Mesendoderm (in vitro differentiated cells): Measurements from ENCODE around the gene SLC38A11.

Experiments used
- DNase-seq: peaks from one replicate; pipeline ENCODE4 v3.0.0; 2013
- H2AK5ac ChIP-seq: 2 replicates; pipeline ENCODE4 v1.6.1; 2013; ENCODE audit warnings: low read length, inconsistent platforms
- H2BK120ac ChIP-seq: 2 replicates; pipeline ENCODE4 v1.6.1; 2013; ENCODE audit warnings: low read depth, mild to moderate bottlenecking, low read length, moderate library complexity, mixed read lengths
- H2BK15ac ChIP-seq: replicated peaks from 2 replicates; pipeline ENCODE4 v1.6.1; 2013; ENCODE audit warnings: low read depth, mild to moderate bottlenecking, moderate library complexity
- H2BK5ac ChIP-seq: 2 replicates; pipeline ENCODE4 v1.6.1; 2013; ENCODE audit warnings: low read length, inconsistent platforms
- H3K18ac ChIP-seq: 2 replicates; pipeline ENCODE4 v1.6.1; 2013; ENCODE audit warnings: mild to moderate bottlenecking, low read length, mixed read lengths
- H3K23ac ChIP-seq: one replicate; pipeline ENCODE4 v1.6.1; 2013; ENCODE audit warnings: low read length
- H3K27ac ChIP-seq: 2 replicates; pipeline ENCODE4 v1.5.1; 2013; ENCODE audit warnings: low read depth, mild to moderate bottlenecking, inconsistent platforms, low read length, moderate library complexity
- H3K27me3 ChIP-seq: 2 replicates; pipeline ENCODE4 v1.6.1; 2013; ENCODE audit warnings: low read length, control low read depth, mild to moderate bottlenecking, inconsistent platforms; ENCODE audit not compliant: insufficient read depth, poor library complexity
- H3K36me3 ChIP-seq: 2 replicates; pipeline ENCODE4 v1.6.1; 2013; ENCODE audit warnings: low read length, inconsistent platforms; ENCODE audit not compliant: control insufficient read depth, insufficient read depth
- H3K4ac ChIP-seq: one replicate; pipeline ENCODE4 v1.6.1; 2013; ENCODE audit warnings: low read depth, mild to moderate bottlenecking, low read length, moderate library complexity
- H3K4me1 ChIP-seq: 2 replicates; pipeline ENCODE4 v1.6.1; 2013; ENCODE audit warnings: low read depth, low read length, inconsistent platforms; ENCODE audit not compliant: control insufficient read depth
- H3K4me2 ChIP-seq: 2 replicates; pipeline ENCODE4 v1.6.1; 2013; ENCODE audit warnings: low read length
- H3K4me3 ChIP-seq: 2 replicates; pipeline ENCODE4 v1.5.1; 2013; ENCODE audit warnings: mild to moderate bottlenecking, low read length
- H3K56ac ChIP-seq: one replicate; pipeline ENCODE4 v1.6.1; 2013; ENCODE audit warnings: low read length
- H3K79me1 ChIP-seq: 2 replicates; pipeline ENCODE4 v1.6.1; 2013; ENCODE audit warnings: low read length, inconsistent platforms
- H3K79me2 ChIP-seq: 2 replicates; pipeline ENCODE4 v1.6.1; 2013; ENCODE audit warnings: mild to moderate bottlenecking, low read length; ENCODE audit not compliant: control insufficient read depth, insufficient read depth
- H3K9ac ChIP-seq: 2 replicates; pipeline ENCODE4 v1.6.1; 2013; ENCODE audit warnings: low read length, inconsistent platforms
- H4K5ac ChIP-seq: one replicate; pipeline ENCODE4 v1.6.1; 2013; ENCODE audit warnings: low read length
- H4K8ac ChIP-seq: one replicate; pipeline ENCODE4 v1.6.1; 2013; ENCODE audit warnings: low read depth, mild to moderate bottlenecking, control low read depth, low read length, moderate library complexity
- WGBS: extraction: QIAGEN DNeasy Blood & Tissue Kit; methylation state at CpG from one replicate; pipeline ENCODE4 v1.1.7; 2013; ENCODE audit warnings: low lambda C conversion rate, missing lambda C conversion rate; ENCODE audit not compliant: insufficient coverage; ENCODE audit errors: extremely low coverage; 5-methylcytosine and 5-hydroxymethylcytosine counted together

SLC38A11 gene

GRCh38 chr2:164967361-164967760 is 12.0 kb upstream of the SLC38A11 start:
- no peak overlapping the region for H4K8ac ChIP-seq
- no peak overlapping the region for H2BK120ac ChIP-seq

GRCh38 chr2:164964700-164965099 is 9.4 kb upstream of the SLC38A11 start:
- H3K4me2 ChIP-seq, result no peak overlapping the region
- no peak overlapping the region for H2BK5ac ChIP-seq
- no peak overlapping the region for H3K9ac ChIP-seq
- no peak overlapping the region for H3K23ac ChIP-seq
- no peaks in the 10 kb centered on the region for H3K4me1 ChIP-seq
- no peak overlapping the region for H2BK15ac ChIP-seq
- H3K4me3 ChIP-seq, result no peak overlapping the region
- H4K5ac ChIP-seq, result no peak overlapping the region
- no peak overlapping the region for H3K27ac ChIP-seq
- H3K4ac ChIP-seq, result no peak overlapping the region
- no peaks in the 10 kb centered on the region for H3K27me3 ChIP-seq
- no peak overlapping the region for H3K56ac ChIP-seq
- no peak overlapping the region for H2BK120ac ChIP-seq
- H3K18ac ChIP-seq, result no peak overlapping the region
- WGBS, result no CpG with 5 or more reads among the region's 1 CpG
- H2AK5ac ChIP-seq, result no peak overlapping the region
- DNase-seq, result no peak
- no peak overlapping the region for H4K8ac ChIP-seq
- H3K79me1 ChIP-seq, result no peaks in the 10 kb centered on the region
- H3K79me2 ChIP-seq, result no peaks in the 10 kb centered on the region
- no peaks in the 10 kb centered on the region for H3K36me3 ChIP-seq

More at GRCh38 chr2:164967361-164967760, 12.0 kb upstream of the SLC38A11 start:
- H4K5ac ChIP-seq, result no peak overlapping the region
- DNase-seq, result no peak
- H3K4me3 ChIP-seq, result no peak overlapping the region
- no peaks in the 10 kb centered on the region for H3K79me2 ChIP-seq
- no peak overlapping the region for H3K9ac ChIP-seq
- no peak overlapping the region for H3K18ac ChIP-seq
- no peaks in the 10 kb centered on the region for H3K79me1 ChIP-seq
- H3K4me2 ChIP-seq, result no peak overlapping the region
- no peak overlapping the region for H3K27ac ChIP-seq
- no peak overlapping the region for H2BK5ac ChIP-seq
- H3K23ac ChIP-seq, result no peak overlapping the region
- no peak overlapping the region for H3K56ac ChIP-seq
- H3K36me3 ChIP-seq, result no peaks in the 10 kb centered on the region
- no CpG with 5 or more reads among the region's 2 CpGs for WGBS
- no peak overlapping the region for H2AK5ac ChIP-seq
- H2BK15ac ChIP-seq, result no peak overlapping the region
- no peaks in the 10 kb centered on the region for H3K27me3 ChIP-seq
- H3K4ac ChIP-seq, result no peak overlapping the region
- H3K4me1 ChIP-seq, result no peaks in the 10 kb centered on the region

DNA sequence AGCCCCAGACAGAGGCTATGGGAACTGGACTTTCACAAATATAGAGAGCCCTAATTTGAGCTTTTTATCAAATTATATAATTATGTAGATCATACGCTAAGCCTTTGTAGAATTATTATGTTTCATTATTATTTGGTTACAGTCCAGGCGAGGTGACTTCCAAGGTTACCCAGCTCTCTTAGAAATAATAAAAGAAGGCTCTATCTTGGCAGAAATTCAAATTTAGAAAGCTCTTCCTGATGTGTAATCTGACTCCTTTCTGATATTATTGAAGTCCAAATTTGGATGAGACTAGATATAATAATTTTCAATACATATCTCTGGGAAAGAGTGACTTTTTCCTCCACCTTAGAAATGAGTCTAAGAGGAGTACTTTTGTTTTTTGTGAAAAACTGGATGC is 4.8 kb upstream of the SLC38A11 start:
- H2BK120ac ChIP-seq, result no peak overlapping the region
- H2BK5ac ChIP-seq, result no peak overlapping the region
- no peak overlapping the region for H4K5ac ChIP-seq
- no peak overlapping the region for H3K18ac ChIP-seq
- no peaks in the 10 kb centered on the region for H3K36me3 ChIP-seq
- DNase-seq, result no peak
- no peaks in the 10 kb centered on the region for H3K79me1 ChIP-seq
- no peak overlapping the region for H3K23ac ChIP-seq
- no peak overlapping the region for H3K4ac ChIP-seq
- no peak overlapping the region for H3K56ac ChIP-seq
- no peaks in the 10 kb centered on the region for H3K79me2 ChIP-seq
- no peak overlapping the region for H3K4me3 ChIP-seq
- no peak overlapping the region for H3K27ac ChIP-seq
- no peak overlapping the region for H3K9ac ChIP-seq
- H3K4me2 ChIP-seq, result no peak overlapping the region
- no peak overlapping the region for H4K8ac ChIP-seq
- H3K27me3 ChIP-seq, result no peaks in the 10 kb centered on the region
- no peaks in the 10 kb centered on the region for H3K4me1 ChIP-seq
- no CpG with 5 or more reads among the region's 2 CpGs for WGBS
- no peak overlapping the region for H2AK5ac ChIP-seq
- no peak overlapping the region for H2BK15ac ChIP-seq

DNA sequence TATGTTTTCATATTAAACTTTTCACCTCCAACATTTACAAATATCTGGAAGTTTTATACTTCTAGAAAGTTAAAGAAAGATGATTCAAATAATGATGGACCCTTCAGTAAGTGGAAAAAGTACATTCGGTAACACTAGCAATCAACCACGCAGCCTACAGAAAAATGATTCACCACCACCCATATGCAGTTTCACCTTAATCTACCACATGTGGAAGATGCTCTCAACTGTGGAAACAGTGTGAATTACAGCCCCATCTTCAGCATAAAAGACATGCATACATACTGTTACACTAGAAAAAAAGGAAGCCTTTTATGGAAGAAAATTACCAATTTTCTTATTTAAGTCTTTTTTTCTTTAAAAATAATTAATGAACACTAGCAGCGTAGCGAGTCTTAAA is 1.1 kb downstream of the SLC38A11 start:
- H3K4me2 ChIP-seq, result no peak overlapping the region
- H3K18ac ChIP-seq, result no peak overlapping the region
- no peak overlapping the region for H3K4ac ChIP-seq
- no CpG with 5 or more reads among the region's 4 CpGs for WGBS
- H2BK120ac ChIP-seq, result no peak overlapping the region
- H2BK5ac ChIP-seq, result no peak overlapping the region
- no peak overlapping the region for H2BK15ac ChIP-seq
- H4K8ac ChIP-seq, result no peak overlapping the region
- H3K27ac ChIP-seq, result no peak overlapping the region
- H4K5ac ChIP-seq, result no peak overlapping the region
- H3K9ac ChIP-seq, result no peak overlapping the region
- no peaks in the 10 kb centered on the region for H3K79me1 ChIP-seq
- H3K4me3 ChIP-seq, result no peak overlapping the region
- DNase-seq, result no peak
- H3K36me3 ChIP-seq, result no peaks in the 10 kb centered on the region
- no peaks in the 10 kb centered on the region for H3K27me3 ChIP-seq
- H3K79me2 ChIP-seq, result no peaks in the 10 kb centered on the region
- no peak overlapping the region for H2AK5ac ChIP-seq
- H3K56ac ChIP-seq, result no peak overlapping the region
- no peak overlapping the region for H3K23ac ChIP-seq
- H3K4me1 ChIP-seq, result no peaks in the 10 kb centered on the region

DNA sequence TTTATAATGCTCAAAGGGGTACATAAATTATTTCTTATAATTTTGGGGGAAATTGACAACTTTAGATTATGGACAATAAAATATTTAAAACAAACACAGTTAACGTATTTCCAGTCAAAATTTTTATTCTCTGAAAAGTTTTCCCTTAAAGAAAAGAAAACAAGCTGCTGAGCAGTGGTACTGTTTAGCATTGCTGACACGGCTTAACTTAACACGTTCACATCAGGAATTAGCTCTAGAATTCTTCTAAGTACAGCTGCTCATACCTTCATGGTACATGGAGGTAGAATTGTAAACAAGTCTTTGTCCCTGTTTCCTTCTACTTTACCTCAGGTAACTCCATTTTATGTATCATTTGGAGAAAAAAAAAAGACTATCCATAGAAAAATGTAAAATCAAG is 2.0 kb downstream of the SLC38A11 start:
- no peak for DNase-seq
- Histone ChIP-seq H3K23ac (no peak overlapping the region), H3K9ac (no peak overlapping the region), H3K79me1 (no peaks in the 10 kb centered on the region), H2BK5ac (no peak overlapping the region), H3K36me3 (no peaks in the 10 kb centered on the region), H3K18ac (no peak overlapping the region), H4K8ac (no peak overlapping the region), H2BK120ac (no peak overlapping the region), H2BK15ac (no peak overlapping the region), H3K79me2 (no peaks in the 10 kb centered on the region), H3K27me3 (no peaks in the 10 kb centered on the region), H4K5ac (no peak overlapping the region), H2AK5ac (no peak overlapping the region), H3K4ac (no peak overlapping the region), H3K4me3 (no peak overlapping the region), H3K27ac (no peak overlapping the region), H3K56ac (no peak overlapping the region), H3K4me1 (no peaks in the 10 kb centered on the region), H3K4me2 (no peak overlapping the region)
- no CpG with 5 or more reads among the region's 3 CpGs for WGBS

- Histone ChIP-seq H3K4ac (no peak overlapping the region), H3K4me1 (no peaks in the 10 kb centered on the region), H3K27ac (no peak overlapping the region), H2BK15ac (no peak overlapping the region), H3K79me1 (no peaks in the 10 kb centered on the region), H2AK5ac (no peak overlapping the region), H4K5ac (no peak overlapping the region), H3K36me3 (no peaks in the 10 kb centered on the region), H3K4me3 (no peak overlapping the region), H3K9ac (no peak overlapping the region), H2BK5ac (no peak overlapping the region), H4K8ac (no peak overlapping the region), H3K18ac (no peak overlapping the region), H2BK120ac (no peak overlapping the region), H3K56ac (no peak overlapping the region), H3K79me2 (no peaks in the 10 kb centered on the region), H3K27me3 (no peaks in the 10 kb centered on the region), H3K23ac (no peak overlapping the region), H3K4me2 (no peak overlapping the region)
- no peak for DNase-seq
- no CpG with 5 or more reads among the region's 8 CpGs for WGBS
These were observed 3.1 kb downstream of the SLC38A11 start for GRCh38 chr2:164952057-164952702.
